HG03439 (cell line): Measurements from ENCODE around the gene PPP3CA.

Experiments
- ATAC-seq: cut with Tn5 transposase; IDR thresholded peaks from one replicate; pipeline ENCODE4 v1.9.1; 2021; ENCODE audit warnings: mild to moderate bottlenecking, moderate library complexity; ENCODE audit not compliant: unreplicated experiment

Gene PPP3CA

GRCh38 chr4:100977746-100978397 lies 369.5 kb downstream of the PPP3CA start:
- no peak for ATAC-seq

- no peak for ATAC-seq
Measured at GRCh38 chr4:100977274-100977673, 370.1 kb downstream of the PPP3CA start.
